ENCODE measurements around the gene CLRN2.
"Not testable (repeated sequence)": the region's sequence is repeated elsewhere in the genome, so short reads cannot be mapped to it uniquely, and the experiment has no call there.

CLRN2 gene

DNA sequence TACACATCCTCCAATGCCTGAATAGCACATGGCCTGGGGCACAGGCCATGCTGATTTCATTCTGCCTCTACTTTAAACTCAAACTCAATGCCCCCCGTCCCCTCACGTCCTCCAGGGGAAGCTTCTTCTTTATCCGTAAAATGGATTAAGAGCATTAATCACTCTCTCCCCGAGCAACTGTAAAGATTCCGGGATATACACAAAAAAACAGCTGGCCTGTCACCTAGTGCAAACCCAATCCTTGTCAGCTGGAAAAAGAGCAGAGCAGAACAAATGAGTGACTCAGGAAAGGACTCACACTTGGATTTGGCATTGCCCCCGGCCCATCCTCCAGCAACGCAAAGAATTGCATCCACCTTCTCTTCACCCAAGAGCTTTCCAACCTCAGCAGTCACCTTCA, 10.9 kb upstream of the CLRN2 start:
- DNase-seq, result no peak

DNA sequence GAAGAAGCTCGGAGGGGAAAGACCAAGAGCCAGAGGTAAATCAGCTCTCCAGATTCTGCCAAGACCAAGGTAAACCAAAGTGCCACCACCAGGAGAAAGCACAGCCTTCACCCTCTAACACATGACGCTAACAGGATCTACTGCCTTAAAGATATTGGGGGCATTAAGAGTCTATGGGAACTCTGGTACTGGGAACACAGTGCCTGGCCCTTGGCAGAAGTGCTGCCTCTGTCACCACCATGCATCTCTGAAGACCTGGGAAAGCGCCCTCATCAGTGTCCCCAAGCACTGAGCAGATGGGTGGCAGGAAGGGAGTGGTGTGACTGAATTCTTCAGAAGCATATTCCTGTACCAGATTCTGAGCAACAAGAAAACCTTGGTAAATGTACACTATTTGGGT, 4.4 kb upstream of the CLRN2 start:
- DNase-seq, result no peak

DNA sequence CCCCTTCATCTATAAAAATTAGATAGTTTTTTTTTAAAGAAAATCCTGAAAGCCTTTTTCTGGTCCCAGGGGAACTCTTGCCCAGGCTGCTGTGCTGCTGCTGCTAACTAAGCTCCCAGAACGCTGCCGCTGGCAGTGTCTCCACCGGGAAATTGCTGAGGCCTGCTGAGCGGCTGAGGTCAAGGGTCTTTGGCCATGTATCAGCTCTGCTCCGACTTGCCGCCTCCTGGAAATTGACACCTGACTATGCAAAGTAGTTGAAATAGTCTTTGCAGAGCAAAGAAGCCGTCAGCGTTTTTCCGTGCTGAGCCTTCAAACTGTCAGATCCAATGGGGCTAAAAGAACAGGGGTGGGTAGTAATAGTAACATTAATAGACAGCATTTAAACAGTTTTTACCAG, 3.9 kb upstream of the CLRN2 start:
- DNase-seq, result peak; percentile 16

DNA sequence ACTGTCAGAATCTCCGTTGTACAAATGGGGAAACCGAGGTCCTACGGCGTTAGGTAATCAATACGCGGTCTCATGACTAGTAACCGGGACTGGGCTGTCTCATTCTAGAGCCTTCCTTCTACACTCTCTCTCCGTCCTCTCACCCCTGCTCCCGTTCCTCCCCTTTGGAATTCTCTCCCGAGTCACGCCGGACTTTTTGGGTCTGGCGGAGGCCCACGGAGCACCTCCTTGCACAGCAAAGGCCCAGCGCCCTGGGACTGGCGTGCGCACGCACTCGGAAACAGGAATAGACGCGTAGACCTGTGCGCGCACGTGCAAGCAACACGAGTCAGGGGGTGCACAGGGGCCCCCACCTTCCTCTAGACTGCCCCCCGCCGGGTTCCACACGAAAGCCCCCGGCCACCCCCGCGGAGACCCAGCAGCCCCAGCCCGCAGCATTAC, 3.4 kb upstream of the CLRN2 start:
- peak; percentile 31 for DNase-seq

DNA sequence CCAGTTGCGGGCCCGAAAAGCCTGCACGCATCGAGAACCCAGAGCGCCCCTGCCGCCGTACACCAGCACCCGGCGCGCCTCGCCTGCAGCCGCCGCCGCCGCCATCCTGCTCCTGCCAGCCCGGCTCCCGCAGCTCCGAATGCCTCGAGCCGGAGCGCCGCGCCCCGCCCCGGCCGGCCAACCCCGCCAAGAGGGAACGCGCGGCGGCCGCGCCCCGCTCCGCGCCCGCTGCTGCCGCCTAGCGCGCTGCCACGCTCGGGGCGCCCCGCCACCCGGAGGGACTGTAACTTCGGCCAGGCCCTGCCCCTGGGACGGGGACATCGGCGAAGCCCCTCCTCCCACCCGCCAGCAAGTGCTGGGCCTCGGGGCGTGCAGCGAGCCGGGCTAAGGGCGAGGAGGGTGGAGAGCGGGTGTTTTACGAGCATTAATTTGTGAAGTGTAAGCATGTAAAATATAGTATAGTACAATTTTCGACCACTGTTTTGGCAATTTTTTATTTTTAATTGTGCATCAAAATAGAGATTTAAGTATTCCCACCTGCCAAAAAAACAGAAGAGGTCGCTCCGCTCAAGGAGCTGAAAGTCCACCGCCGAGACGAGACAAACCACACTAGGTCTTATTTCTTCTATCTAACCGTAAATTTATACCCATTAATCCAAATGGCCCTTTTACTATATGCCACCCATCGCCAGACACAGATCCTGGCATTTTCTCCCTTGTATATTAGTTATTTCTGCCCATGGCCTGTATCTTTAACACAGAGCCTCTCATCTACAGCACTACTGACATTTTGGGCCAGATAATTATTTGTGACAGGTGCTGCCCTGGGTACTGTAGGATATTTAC, 2.8 kb upstream of the CLRN2 start, which contains the start of gene QDPR:
QDPR (minus strand) TSS at position 141 of the 846 bp plus-strand sequence; CDS start at position 105, 36 bp downstream.
- DNase-seq, result peak; percentile 72

DNA sequence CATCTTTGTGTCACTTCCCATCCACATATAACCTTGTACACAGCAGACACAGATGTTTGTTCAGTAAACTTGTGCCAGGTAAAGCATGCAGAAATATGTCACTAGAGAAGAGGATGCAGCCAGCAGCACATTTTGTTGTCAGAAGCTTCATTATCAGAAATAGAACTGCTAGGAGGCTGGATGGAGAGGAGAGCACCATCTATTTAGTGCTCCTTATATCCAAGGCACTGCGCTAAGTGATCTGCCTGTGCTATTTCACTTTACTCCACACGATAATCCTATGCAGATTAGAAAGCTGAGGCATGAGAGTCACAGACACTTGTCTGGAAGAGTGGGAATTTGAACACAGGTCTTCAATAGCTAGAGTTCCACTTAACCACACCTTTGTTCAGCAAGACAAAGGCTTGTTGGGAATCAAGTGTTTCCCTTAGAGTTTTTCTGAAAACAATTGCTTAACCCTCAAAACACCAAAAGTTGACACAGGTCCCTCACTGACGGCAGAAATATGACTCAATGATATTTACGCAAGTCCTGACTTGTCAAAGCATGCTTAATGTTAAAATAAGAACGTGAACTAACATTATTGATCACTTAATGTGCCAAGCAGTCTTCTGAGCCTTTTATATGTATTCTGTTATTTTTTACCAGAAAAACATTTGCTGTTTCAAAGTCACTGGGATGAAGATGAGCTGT, 1.8 kb upstream of the CLRN2 start:
- DNase-seq, result no peak

DNA sequence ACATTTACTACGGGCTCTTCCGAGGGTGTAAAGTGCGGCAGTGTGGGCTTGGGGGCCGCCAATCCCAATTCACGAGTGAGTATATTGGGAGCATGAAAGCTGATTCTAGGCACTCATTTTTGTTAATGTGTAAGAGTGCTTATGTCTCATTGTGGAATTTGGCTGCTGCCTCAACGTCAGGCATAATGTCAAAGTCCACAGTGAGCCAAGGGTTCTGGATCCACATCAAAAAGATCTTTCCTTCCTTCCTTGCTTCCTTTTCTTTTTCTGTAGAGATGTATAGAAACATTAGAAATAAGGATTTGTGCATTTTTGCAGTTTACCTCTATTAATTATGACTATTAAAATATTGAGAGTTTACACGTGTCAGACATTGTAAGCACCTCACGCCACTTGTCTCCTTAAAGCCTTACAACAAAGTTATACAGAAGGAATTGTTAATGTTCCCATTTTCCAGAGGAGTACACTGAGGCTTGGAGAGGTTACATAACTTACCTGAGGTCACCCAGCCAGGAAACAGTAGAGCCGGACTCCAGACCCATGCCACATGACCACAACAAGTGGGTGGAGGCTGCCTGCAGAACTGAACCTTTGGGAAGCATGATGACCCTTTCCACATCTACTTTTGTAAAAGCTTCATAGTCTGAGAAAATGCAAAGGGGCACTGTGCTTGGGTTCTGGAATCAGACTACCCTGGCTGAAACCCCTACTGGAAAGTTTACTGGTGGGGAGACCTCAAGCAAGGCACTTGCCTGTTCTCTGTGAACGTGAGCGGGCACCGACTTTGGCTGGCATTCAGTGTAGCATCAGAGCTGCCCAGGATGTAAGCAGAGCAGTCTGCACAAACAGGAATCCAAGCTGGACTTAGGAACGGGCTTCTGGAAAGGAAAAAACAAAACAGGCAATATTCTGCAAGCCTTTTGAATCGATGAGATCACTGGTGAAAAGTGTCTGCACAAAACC, 761 bp downstream of the CLRN2 start:
- DNase-seq, result no peak

DNA sequence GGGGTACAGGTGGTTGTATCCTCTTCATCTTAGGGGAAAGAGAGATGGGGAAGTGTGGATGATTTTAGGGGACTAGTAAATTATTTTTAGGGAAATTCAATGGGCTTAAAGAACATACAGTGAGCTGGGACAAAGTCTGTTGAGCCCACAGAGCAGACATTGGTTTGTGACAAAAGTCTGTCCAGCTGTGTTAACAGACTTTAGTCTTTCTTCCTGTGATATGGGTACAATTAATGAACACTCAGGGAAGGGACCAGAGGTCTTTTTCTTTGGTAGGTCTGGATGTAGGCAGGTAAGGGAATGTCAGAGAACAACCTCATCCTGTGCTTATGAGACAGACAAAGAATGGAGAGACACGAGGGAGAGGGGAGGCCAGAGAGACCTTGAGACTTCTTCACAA, 2.0 kb downstream of the CLRN2 start:
- DNase-seq, result no peak

DNA sequence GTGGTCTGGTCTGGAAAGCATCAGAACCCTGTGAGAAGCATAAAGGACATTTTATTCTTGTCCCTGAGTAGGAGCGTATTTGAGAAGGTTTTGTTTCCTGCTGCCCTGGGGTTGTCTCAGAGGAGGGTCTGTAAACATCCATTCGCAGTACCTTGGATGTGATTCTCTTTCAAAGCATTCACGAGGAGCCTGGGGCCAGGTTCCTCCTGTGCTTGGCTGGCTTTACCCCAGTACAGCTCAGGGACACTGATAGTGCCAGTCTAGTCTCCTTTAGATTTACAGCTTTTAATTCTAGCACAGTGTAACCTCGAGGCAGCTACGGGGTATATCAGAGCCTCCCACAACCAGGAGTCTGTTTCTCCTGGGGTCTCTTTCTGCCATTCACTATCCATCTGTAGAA, 2.7 kb downstream of the CLRN2 start:
- no peak for DNase-seq

DNA sequence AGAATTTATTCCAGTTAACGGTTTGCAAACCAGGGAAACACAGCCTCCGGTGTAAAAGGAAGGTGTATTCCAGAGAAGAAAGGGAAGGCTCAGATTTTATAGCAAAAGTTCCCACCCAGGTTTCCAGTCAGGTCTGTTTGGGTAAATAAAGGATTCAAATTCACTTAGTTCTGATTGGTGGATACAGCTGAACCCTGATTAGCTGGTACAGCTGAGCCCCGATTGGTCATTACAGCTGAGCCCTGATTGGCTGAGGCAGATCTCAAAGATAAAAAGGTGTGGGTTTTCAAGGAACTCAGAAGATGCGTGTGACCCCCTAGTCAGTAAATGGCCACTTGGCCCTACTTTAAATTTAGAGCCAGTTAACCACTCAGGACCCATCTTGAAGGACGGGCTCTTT, 6.6 kb downstream of the CLRN2 start:
- no peak for DNase-seq

DNA sequence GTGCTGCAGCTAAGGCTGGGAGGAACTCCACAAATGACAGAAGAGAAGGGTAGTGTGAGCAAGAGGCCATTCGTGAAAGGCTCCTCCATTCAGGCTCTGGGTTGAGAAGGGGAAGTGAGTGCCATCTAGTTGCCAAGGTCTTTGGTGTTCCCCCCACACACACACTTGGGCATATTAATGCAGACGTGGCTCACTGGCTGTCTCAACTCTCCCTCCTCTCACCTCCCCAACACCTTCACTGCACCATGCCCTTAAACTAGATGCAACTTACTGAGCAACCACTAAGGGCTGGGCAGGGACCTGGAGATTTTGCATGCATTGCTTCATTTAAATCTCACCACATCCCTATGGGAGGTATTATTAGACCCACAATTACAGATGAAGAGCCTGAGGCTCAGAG, 8.7 kb downstream of the CLRN2 start:
- DNase-seq, result no peak

DNA sequence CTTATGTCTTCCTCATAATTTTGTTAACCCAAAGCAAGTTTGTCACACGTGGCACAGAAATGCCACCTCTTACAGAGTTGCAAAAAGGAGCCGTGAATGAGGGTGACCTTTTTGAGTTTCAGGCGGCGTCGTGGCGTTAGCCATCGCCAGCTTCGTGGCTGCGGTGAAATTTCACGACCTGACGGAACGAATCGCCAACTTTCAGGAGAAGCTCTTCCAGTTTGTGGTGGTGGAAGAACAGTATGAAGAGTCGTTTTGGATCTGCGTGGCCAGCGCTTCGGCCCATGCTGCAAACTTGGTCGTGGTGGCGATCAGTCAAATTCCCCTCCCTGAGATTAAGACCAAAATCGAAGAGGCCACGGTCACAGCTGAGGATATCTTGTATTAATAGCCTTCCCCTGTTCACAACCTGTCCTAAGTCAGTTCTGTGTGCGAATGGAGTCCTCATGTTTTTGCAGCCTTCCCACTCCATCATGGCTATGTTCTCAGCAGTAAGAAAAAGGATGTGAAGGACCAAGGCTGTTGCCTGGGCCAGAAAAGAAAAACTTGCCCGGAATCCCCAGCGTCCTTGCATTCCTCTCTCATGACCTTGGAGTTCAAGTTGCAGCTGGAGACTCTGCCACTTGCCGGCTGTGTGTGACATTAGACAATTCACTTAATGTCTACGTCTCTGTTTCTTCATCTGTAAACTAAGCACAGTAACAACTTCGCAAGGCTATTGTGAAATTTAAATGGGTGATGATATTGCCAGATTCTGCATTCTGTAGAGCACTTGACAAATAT, 11.9 kb downstream of the CLRN2 start:
- no peak for DNase-seq

DNA sequence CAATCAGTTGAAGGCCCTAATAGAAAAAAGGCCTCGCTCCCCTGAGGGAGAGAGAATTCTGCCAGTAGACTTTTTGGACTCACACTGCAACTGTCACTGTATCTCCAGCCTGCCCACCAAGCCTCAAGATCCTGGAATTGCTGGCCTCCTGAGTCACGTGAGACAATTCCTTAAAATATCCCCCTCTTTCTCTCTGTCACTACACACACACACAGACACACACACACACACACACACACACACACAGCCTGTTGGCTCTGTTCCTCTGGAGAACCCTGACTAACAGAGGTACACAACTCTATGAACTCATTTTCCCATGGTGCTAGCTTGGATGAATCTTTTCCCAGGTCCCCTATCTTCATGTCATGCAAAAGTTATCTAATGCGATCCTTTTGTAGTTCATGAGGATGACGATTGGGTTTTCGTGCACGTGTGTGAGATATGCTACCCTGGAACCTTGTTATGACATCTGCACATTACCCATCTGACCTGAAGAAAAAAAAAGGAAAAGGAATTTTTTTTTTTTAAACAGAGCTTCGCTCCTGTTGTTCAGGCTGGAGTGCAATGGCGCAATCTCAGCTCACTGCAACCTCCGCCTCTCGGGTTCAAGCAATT, 13.7 kb downstream of the CLRN2 start:
- no peak for DNase-seq

DNA sequence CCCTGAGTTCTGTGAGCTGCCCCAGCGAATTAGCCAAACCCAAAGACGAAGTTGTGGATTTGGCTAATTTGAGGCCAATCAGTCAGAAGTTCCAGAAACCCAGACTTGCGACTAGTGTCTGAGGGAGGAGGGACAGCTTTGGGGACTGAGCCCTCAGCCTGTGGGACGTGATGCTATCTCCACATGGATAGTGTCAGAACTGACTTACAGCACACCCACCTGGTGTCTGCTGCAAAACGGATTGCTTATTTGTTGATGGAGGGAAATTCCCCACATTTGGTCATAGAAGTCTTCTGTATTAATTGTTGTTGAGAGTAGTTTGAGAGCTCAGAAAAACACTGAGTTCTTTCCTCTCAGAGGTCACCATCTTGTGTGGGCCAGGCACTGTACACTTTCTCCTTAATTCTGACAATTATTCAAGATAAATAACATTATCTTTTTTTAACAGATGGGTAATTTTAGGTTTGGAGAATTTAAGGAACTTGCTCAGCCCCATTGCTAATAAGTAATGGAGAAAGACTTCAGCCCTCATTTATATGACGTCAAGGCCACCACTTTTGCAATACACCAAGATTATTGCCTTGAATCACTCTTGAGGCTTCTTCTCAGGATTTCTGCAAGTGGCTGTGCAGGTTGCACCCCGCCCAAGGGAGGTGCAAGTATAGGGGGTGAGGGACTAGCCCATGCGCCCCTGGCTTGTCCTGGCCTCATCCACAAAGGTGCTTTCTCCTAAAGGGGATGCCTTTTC, 16.7 kb downstream of the CLRN2 start:
- DNase-seq, result no peak

DNA sequence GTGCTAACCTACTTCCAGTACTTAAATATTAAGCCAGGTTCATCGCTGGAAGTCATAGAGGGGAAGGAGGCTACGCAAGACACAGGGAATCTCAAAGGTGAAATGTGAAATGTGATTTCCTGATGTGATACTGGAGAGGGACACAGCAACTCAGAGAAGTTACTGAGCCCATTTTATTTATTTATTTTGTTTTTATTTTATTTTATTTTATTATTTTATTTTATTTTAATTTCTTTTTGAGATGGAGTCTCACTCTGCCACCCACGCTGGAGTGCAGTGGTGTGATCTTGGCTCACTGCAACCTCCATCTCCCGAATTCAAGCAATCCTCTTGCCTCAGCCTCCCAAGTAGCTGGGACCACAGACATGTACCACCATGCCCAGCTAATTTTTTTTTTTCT, 19.7 kb downstream of the CLRN2 start:
- no peak for DNase-seq

DNA sequence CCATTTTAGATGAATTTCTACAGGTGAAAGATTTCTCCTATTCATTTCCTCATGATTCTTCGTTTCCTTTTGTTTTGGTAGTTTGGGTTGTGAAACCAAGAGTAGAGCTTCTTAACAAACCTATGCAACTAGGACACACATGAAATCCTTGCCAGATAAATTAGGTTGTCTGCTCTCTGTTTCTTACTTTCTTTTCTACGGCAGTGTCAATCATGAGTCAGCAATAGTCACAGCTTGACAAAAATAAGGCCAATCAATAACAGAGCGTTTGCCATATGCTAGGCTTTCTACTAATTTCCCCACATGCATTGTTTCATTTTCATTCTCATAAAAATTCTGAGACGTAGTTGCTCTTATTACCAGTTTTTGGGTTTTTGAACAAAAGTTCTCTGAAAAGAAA, 20.3 kb downstream of the CLRN2 start:
- no peak for DNase-seq

DNA sequence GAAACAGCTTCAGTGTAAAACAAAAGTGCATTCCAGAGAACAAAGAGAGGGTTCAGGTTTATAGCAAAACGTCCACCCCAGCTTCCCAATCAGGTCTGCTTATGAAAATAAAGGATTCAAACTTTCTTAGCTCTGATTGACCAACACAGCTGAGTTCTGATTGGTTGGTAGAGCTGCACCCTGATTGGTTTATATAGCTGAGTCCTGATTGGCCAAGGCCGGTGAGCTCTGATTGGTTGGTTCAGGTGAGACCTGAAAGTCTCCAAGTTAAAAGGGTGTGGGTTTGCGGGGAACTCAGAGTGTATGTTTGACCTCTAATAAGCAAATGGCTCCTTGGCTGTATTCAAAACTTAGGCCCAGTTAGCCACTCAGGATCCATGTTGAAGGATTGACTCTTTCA, 20.9 kb downstream of the CLRN2 start:
- DNase-seq, result no peak

DNA sequence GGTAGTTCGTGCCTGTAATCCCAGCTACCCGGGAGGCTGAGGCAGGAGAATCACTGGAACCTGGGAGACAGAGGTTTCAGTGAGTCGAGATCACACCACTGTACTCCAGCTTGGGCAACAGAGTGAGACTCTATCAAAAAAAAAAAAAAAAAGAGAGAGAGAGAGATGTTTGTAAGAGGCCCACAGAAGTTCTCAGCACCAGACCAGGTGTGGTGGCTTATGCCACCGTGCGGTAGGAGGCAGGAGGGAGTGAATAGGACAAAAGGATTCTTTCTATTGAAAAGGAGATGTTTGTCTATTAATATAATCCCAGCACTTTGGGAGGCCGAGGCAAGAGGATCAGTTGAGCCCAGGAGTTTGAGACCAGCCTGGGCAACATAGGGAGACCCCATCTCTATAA, 22.1 kb downstream of the CLRN2 start:
- DNase-seq, result not testable (repeated sequence)

DNA sequence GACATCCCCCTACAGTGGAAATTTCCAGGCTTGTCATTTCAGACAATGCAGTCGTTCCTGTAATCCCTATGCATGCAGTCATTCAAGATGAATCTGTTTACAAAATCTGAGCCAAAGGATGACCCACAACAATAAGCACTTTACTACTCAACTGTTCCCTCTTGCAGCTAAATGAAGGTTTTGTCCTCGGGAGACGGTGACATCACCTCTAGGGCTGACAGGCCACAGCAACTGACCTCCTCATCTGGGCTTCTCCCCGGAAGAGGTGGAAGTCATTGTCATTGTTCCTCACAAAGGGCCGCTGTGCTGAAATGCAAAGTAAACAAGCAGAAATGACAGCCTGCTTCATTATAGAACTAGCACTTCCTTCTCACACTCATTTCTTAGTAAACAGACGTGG, 29.2 kb downstream of the CLRN2 start:
- no peak for DNase-seq

DNA sequence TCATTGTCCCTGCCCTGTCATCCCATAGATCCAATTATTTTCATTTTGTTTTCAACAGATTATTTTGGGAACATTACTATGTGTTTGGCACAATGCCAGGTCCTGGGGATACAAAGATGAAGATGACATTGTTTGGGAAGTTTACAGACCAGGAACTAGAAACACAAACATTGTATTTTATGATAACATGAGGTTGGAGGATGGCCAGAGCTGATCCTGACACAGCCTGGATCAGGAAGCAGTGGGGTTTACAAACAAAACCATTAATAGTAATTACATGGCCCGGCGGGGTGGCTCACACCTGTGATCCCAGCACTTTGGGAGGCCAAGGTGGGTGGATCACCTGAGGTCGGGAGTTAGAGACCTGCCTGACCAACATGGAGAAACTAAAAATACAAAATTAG, 29.9 kb downstream of the CLRN2 start:
- DNase-seq, result no peak
